Immature natural killer cell (primary cell): ENCODE results near the gene EYA2. TPM values are rescaled to one million over a fixed set of nuclear protein-coding genes. Genes with fewer than 3 reads are reported as not detected.
"Not testable (repeated sequence)": the region's sequence is repeated elsewhere in the genome, so short reads cannot be mapped to it uniquely, and the experiment has no call there.

ENCODE experiments used
- DNase-seq, 3 donors: peaks; one replicate each; pipeline ENCODE4 v3.0.0; 2022; ENCODE audit warnings: mixed read lengths in 1 of 3
- H3K27ac Mint-ChIP-seq, 6 donors: one replicate each; pipeline ENCODE4 v1.8.0; 2020; ENCODE audit warnings: mixed read lengths in 6 of 6, mild to moderate bottlenecking in 5 of 6, inconsistent platforms in 4 of 6, moderate library complexity in 3 of 6
- H3K27me3 Mint-ChIP-seq, 3 donors: one replicate each; pipeline ENCODE4 v1.8.0; 2020 to 2021; ENCODE audit warnings: low read depth in 3 of 3, mild to moderate bottlenecking in 3 of 3, mixed read lengths in 3 of 3, moderate library complexity in 3 of 3, inconsistent platforms in 1 of 3
- H3K36me3 Mint-ChIP-seq, 3 donors: one replicate each; pipeline ENCODE4 v1.8.0; 2020; ENCODE audit warnings: mixed read lengths in 3 of 3, inconsistent platforms in 2 of 3, mild to moderate bottlenecking in 2 of 3
- H3K4me1 Mint-ChIP-seq, 2 donors: one replicate each; pipeline ENCODE4 v1.8.0; 2020; ENCODE audit warnings: inconsistent platforms in 2 of 2, mild to moderate bottlenecking in 2 of 2, mixed read lengths in 2 of 2, moderate library complexity in 1 of 2
- H3K4me3 Mint-ChIP-seq, 5 donors: one replicate each; pipeline ENCODE4 v1.8.0; 2020; ENCODE audit warnings: mild to moderate bottlenecking in 5 of 5, mixed read lengths in 5 of 5, inconsistent platforms in 3 of 5, moderate library complexity in 3 of 5
- H3K9me3 Mint-ChIP-seq, 6 donors: one replicate each; pipeline ENCODE4 v1.8.0; 2020; ENCODE audit warnings: mild to moderate bottlenecking in 6 of 6, mixed read lengths in 6 of 6, inconsistent platforms in 4 of 6, moderate library complexity in 3 of 6
- polyA plus RNA-seq, 3 donors: library from polyadenylated mRNA; unstranded; fragments of 300-500 nt; fragmentation: Illumina TruSeq; gene quantifications; one replicate each; pipeline ENCODE4 v1.2.3, GENCODE V29; 2021

EYA2 gene
- polyA plus RNA-seq, 3 donors from 2014 or later: not detected

DNA sequence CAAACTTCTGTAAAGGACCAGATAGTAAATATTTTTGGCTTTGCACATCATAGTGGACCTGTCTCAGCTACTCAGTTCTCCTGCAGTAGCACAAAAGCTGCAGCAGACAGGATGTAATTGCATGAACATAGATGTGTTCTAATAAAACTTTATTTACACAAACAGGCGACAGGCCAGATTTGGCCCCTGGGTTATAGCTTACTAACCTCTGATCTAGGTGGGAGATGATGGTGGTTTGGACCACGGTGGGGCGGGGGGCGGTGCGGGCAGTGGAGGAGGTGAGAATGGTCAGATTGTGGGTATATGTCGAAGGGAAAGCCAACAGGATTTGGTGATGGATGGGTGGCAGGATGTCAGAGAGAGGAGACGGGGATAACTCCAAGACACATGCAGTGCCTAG lies 265.6 kb downstream of the EYA2 start:
- no peaks in the 10 kb centered on the region for H3K36me3 Mint-ChIP-seq
- H3K27me3 Mint-ChIP-seq: peaks cover 0 to 6% (median 4%) of the 10 kb centered on the region in 3 donors
- no peaks in the 10 kb centered on the region for H3K4me1 Mint-ChIP-seq
- no peak overlapping the region for H3K4me3 Mint-ChIP-seq
- no peak overlapping the region for H3K27ac Mint-ChIP-seq
- no peaks in the 10 kb centered on the region for H3K9me3 Mint-ChIP-seq
- DNase-seq: no peak

DNA sequence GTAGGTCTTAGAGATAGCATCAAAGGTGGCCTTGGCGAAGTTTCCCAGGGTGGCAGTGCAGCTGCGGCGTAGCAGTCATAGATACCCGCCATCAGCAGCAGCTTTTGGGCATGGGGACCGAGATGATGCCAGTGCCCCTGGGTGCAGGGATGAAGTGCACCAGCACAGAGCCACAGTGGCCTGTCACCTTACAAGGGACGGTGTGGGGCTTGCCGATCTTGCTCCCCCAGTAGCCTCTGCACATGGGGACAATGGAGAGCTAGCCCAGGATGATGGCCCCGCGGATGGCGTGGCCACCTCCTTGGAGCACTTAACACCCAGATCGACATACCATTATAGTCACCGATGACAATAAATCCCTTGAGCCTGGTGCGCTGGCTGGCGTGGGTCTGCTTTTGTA lies 266.3 kb downstream of the EYA2 start:
- no peaks in the 10 kb centered on the region for H3K36me3 Mint-ChIP-seq

GRCh38 chr20:47161411-47161810 lies 266.8 kb downstream of the EYA2 start:
- DNase-seq: no peak
- H3K36me3 Mint-ChIP-seq: no peaks in the 10 kb centered on the region
- no peak overlapping the region for H3K27ac Mint-ChIP-seq
- H3K4me1 Mint-ChIP-seq: no peaks in the 10 kb centered on the region
- H3K9me3 Mint-ChIP-seq: no peaks in the 10 kb centered on the region
- peaks cover 0 to 6% (median 2%) of the 10 kb centered on the region in 3 donors for H3K27me3 Mint-ChIP-seq
- no peak overlapping the region for H3K4me3 Mint-ChIP-seq

More for the DNA sequence above, 266.3 kb downstream of the EYA2 start:
- H3K27ac Mint-ChIP-seq: no peak overlapping the region
- no peaks in the 10 kb centered on the region for H3K4me1 Mint-ChIP-seq
- DNase-seq: no peak
- peaks cover 0 to 6% (median 2%) of the 10 kb centered on the region in 3 donors for H3K27me3 Mint-ChIP-seq
- H3K4me3 Mint-ChIP-seq: no peak overlapping the region
- H3K9me3 Mint-ChIP-seq: no peaks in the 10 kb centered on the region

DNA sequence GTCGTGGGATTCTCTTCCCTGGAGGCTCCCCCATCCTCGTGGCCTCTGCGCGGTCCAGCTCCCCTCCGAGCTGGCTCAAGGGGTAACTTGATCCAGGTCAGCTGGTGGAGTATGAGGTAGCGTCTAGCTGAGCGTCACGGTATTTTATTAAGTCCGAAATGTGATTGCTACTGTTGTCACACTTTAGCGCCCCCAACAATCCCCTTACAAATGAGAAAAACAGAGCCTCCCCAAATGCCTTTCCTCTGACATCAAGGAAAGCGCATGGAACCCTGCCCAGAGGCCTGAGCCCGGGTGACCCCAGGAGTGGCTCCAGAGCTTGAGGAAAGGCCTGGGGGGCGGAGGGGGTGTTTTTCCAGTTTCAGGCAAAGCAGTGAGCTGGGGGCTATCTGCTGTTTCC lies 269.5 kb downstream of the EYA2 start:
- peaks cover 0 to 4% (median 2%) of the 10 kb centered on the region in 3 donors for H3K27me3 Mint-ChIP-seq
- no peak overlapping the region for H3K4me3 Mint-ChIP-seq
- no peaks in the 10 kb centered on the region for H3K4me1 Mint-ChIP-seq
- H3K9me3 Mint-ChIP-seq: no peaks in the 10 kb centered on the region
- DNase-seq: no peak
- no peaks in the 10 kb centered on the region for H3K36me3 Mint-ChIP-seq
- H3K27ac Mint-ChIP-seq: no peak overlapping the region

DNA sequence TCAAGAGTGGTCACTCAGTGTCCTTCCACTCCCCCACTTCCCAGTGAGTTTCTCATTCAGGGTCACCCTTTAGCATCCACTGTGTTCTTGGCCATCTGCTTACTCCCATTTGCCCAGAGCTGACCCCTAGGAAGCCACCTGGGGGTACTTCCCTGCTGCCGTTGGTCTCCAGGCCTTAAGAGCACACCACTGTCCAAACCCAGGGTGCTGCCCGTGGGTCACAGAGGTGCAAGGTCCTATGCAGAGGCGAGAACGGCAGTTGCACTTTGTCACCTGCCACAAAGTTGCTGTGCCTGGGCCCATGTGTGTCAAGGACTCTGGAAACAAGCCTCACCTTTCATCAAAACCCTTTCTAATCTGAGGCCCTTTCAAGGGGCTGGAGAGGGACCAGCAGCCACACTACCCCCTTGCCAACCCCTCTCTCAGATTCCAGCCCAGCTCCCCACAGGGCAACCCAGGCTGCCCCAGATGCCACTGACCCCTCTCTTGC lies 270.8 kb downstream of the EYA2 start:
- no peak overlapping the region for H3K4me3 Mint-ChIP-seq
- no peaks in the 10 kb centered on the region for H3K36me3 Mint-ChIP-seq
- peaks cover 2 to 4% (median 2%) of the 10 kb centered on the region in 3 donors for H3K27me3 Mint-ChIP-seq
- H3K9me3 Mint-ChIP-seq: no peaks in the 10 kb centered on the region
- no peak overlapping the region for H3K27ac Mint-ChIP-seq
- H3K4me1 Mint-ChIP-seq: no peaks in the 10 kb centered on the region
- DNase-seq: no peak

GRCh38 chr20:47167846-47168245 lies 273.2 kb downstream of the EYA2 start:
- Mint-ChIP-seq H3K4me3 (no peak overlapping the region), H3K36me3 (no peaks in the 10 kb centered on the region), H3K27ac (no peak overlapping the region), H3K4me1 (no peaks in the 10 kb centered on the region), H3K27me3 (peaks cover 2 to 3% (median 2%) of the 10 kb centered on the region in 3 donors), H3K9me3 (no peaks in the 10 kb centered on the region)
- DNase-seq: no peak

DNA sequence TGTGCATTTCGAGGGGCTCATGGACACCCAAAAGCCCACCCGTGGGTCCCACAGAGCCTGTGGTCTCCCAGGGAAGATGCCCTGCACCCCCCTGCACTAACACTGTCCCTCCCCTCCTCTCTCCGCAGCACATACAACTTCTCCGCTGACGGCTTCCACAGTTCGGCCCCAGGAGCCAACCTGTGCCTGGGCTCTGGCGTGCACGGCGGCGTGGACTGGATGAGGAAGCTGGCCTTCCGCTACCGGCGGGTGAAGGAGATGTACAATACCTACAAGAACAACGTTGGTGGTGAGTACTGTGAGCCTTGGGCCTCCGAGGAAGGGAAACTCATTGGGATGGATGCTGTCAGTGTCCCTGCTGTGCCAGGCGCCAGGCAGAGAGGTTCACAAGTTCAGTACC lies 277.9 kb downstream of the EYA2 start:
- H3K4me3 Mint-ChIP-seq: no peak overlapping the region
- H3K36me3 Mint-ChIP-seq: no peaks in the 10 kb centered on the region
- no peak overlapping the region for H3K27ac Mint-ChIP-seq
- no peaks in the 10 kb centered on the region for H3K4me1 Mint-ChIP-seq
- H3K27me3 Mint-ChIP-seq: peaks cover 0 to 5% (median 2%) of the 10 kb centered on the region in 3 donors
- H3K9me3 Mint-ChIP-seq: no peaks in the 10 kb centered on the region
- DNase-seq: no peak

GRCh38 chr20:47173596-47174216 lies 279.1 kb downstream of the EYA2 start:
- Mint-ChIP-seq H3K27ac (no peak overlapping the region), H3K4me3 (no peak overlapping the region), H3K4me1 (no peaks in the 10 kb centered on the region), H3K36me3 (no peaks in the 10 kb centered on the region), H3K27me3 (peaks cover 0 to 6% (median 2%) of the 10 kb centered on the region in 3 donors), H3K9me3 (no peaks in the 10 kb centered on the region)
- no peak for DNase-seq

DNA sequence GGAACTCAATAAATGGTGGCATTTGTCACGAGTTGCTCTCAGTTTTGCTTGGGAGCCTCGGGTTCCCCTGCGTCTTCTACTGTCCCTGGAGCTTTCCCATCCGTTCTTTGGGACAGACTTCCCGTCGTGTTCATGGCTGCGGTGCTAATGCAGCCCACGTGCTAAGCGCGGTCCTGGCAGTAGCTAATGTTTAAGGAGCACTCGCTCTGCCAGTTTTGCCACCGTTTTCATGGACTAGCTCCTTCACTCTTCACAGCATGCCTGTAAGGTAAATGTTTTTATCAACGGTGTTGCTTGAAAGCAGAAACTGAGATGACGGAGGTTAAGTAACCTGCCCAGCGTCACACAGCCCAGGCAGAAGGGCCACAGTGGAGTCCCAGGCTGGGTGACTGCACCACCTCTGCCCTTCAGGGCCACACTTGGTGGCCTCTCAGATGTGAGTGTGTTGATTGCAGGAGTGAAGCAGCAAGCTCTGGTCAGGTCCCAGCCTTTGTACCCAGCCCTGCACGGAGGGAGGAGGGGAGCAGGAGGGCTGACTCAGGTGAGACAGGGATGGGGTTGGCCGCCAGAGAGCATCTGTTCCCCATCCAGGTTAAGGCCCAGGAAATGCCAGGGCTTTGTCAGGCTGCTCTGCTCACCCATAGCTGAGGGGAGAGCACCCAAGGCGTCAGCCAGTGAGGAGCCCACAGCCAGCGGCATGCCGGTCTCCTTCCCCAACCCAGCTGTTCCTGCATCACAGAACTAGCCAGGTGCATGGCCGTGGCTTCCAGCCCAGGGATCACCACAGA lies 280.0 kb downstream of the EYA2 start:
- Mint-ChIP-seq H3K27ac (no peak overlapping the region), H3K4me1 (no peaks in the 10 kb centered on the region), H3K27me3 (peaks cover 0 to 6% (median 0%) of the 10 kb centered on the region in 3 donors)

DNA sequence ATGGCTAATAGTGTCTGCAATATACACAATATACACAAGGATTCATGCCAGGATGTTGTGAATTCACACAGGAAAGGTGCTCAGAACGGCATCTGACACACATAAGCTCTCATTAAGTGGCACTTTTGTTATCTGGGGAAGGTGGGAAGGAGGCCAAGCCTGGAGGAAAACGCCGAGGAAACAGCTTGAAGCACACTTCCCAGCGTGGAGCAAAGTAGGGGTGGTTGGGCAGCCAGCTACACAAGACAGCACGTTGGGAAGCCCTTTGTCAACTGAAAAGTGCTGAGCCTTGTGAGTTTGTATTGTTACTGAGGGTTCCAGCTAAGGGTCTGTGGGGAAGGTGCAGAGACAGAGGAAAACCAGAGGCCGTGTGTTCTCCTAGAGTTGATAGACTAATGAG lies 280.9 kb downstream of the EYA2 start:
- Mint-ChIP-seq H3K36me3 (no peaks in the 10 kb centered on the region), H3K4me1 (no peaks in the 10 kb centered on the region), H3K4me3 (no peak overlapping the region), H3K9me3 (no peaks in the 10 kb centered on the region), H3K27me3 (peaks cover 0 to 4% (median 0%) of the 10 kb centered on the region in 3 donors), H3K27ac (no peak overlapping the region)
- DNase-seq: no peak

More for the DNA sequence above, 280.0 kb downstream of the EYA2 start:
- H3K9me3 Mint-ChIP-seq: no peaks in the 10 kb centered on the region
- H3K36me3 Mint-ChIP-seq: no peaks in the 10 kb centered on the region
- DNase-seq: no peak
- H3K4me3 Mint-ChIP-seq: no peak overlapping the region

DNA sequence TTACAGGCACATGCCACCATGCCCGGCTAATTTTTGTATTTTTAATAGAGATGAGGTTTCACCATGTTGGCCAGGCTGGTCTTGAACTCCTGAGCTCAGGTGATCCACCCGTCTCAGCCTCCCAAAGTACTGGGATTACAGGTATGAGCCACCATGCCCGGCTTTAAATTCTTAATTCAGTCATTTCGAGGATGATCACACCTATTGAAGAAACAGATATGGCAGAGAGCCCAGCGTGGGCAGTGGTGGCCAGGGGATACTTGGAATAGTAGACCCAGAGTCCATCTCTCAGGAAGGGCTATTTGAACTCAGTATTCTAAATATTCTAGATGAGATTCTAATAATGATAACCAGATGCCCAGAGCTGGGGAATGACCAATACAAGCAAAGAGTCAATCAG lies 281.6 kb downstream of the EYA2 start:
- not testable (repeated sequence) for H3K36me3 Mint-ChIP-seq, H3K27me3 Mint-ChIP-seq, DNase-seq, H3K4me1 Mint-ChIP-seq, H3K4me3 Mint-ChIP-seq, H3K27ac Mint-ChIP-seq, H3K9me3 Mint-ChIP-seq

GRCh38 chr20:47178277-47178676 lies 283.6 kb downstream of the EYA2 start:
- no peaks in the 10 kb centered on the region for H3K9me3 Mint-ChIP-seq
- H3K27ac Mint-ChIP-seq: no peak overlapping the region
- H3K27me3 Mint-ChIP-seq: peaks cover 0 to 3% (median 3%) of the 10 kb centered on the region in 3 donors
- no peaks in the 10 kb centered on the region for H3K36me3 Mint-ChIP-seq
- no peak for DNase-seq
- no peaks in the 10 kb centered on the region for H3K4me1 Mint-ChIP-seq
- no peak overlapping the region for H3K4me3 Mint-ChIP-seq

DNA sequence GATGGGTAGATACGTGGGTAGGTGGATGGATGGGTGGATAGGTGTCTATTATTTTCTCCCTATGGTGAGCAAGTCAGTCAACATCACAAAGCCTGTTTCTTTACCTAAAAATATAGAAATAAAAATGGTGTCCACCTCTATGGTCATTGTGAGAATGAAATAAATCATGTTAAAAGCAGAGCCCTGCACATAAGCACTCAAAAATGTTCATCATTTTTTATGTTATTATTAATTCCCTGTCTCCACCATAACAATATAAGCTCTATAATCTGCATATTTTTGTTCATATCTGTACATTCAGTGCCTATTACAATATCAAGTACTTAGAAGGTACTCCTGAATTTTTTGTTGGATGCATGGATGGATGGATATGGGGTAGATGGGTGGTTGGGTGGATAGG lies 284.2 kb downstream of the EYA2 start:
- Mint-ChIP-seq H3K9me3 (no peaks in the 10 kb centered on the region), H3K4me1 (no peaks in the 10 kb centered on the region), H3K36me3 (no peaks in the 10 kb centered on the region), H3K27ac (no peak overlapping the region), H3K4me3 (no peak overlapping the region), H3K27me3 (peaks cover 0 to 3% (median 3%) of the 10 kb centered on the region in 3 donors)
- DNase-seq: no peak

GRCh38 chr20:47179267-47179666 lies 284.6 kb downstream of the EYA2 start:
- no peak for DNase-seq
- Mint-ChIP-seq H3K36me3 (no peaks in the 10 kb centered on the region), H3K27me3 (peaks cover 0 to 3% (median 3%) of the 10 kb centered on the region in 3 donors), H3K27ac (no peak overlapping the region), H3K4me1 (no peaks in the 10 kb centered on the region), H3K4me3 (no peak overlapping the region), H3K9me3 (no peaks in the 10 kb centered on the region)
